ENCODE results near the gene COLEC12.
A peak's percentile ranks its signal among the peaks of the same experiment; 100 is the strongest.

The COLEC12 gene

GRCh38 chr18:363301-364085, 137.0 kb downstream of the COLEC12 start:
- no peak for TF ChIP-seq TCF4 (CRISPR knock-in tag; IDR thresholded peaks at IDR 0.05; ENCODE audit: borderline replicate concordance)
- no peak for TF ChIP-seq POU6F1 (CRISPR knock-in tag; IDR thresholded peaks at IDR 0.05; ENCODE audit: borderline replicate concordance, low read depth)
- no peak for TF ChIP-seq ZNF8 (CRISPR knock-in tag; IDR thresholded peaks at IDR 0.05)
- no peak for TF ChIP-seq ESRRG (CRISPR knock-in tag; IDR thresholded peaks at IDR 0.05)
- no peak for TF ChIP-seq CSRNP3 (CRISPR knock-in tag; IDR thresholded peaks at IDR 0.05)
- TF ChIP-seq SNAI2 (CRISPR knock-in tag; IDR thresholded peaks at IDR 0.05), result no peak
- TF ChIP-seq TSHZ2 (CRISPR knock-in tag; IDR thresholded peaks at IDR 0.05), result no peak
- TF ChIP-seq TOX (CRISPR knock-in tag; IDR thresholded peaks at IDR 0.05; ENCODE audit: borderline replicate concordance), result no peak
- TF ChIP-seq ISL1 (CRISPR knock-in tag; IDR thresholded peaks at IDR 0.05), result no peak
- no peak for TF ChIP-seq ARNTL (CRISPR knock-in tag; IDR thresholded peaks at IDR 0.05; ENCODE audit: borderline replicate concordance, low read depth)
- no peak for TF ChIP-seq PPARA (CRISPR knock-in tag; IDR thresholded peaks at IDR 0.05; ENCODE audit: borderline replicate concordance)
- TF ChIP-seq CREB5 (CRISPR knock-in tag; IDR thresholded peaks at IDR 0.05; ENCODE audit: low read depth), result no peak
- no peak for TF ChIP-seq ZC3H10 (CRISPR knock-in tag; IDR thresholded peaks at IDR 0.05)
- TF ChIP-seq BACH2 (CRISPR knock-in tag; IDR thresholded peaks at IDR 0.05; ENCODE audit: borderline replicate concordance), result no peak
- no peak for ATAC-seq

GRCh38 chr18:362311-363290, 137.9 kb downstream of the COLEC12 start:
- TF ChIP-seq ZFP30 (CRISPR knock-in tag; IDR thresholded peaks at IDR 0.05) (no peak), ZC3H10 (CRISPR knock-in tag; IDR thresholded peaks at IDR 0.05) (no peak), ARNTL (CRISPR knock-in tag; IDR thresholded peaks at IDR 0.05; ENCODE audit: borderline replicate concordance, low read depth) (no peak)
- ATAC-seq, result peak; percentile 3

- peak; percentile 96 for ATAC-seq
- peak; percentile 75; the same call in 1 of the 2 replicates for TF ChIP-seq ZNF8 (CRISPR knock-in tag; IDR thresholded peaks at IDR 0.05)
- TF ChIP-seq ZFP3 (CRISPR knock-in tag; IDR thresholded peaks at IDR 0.05), result peak; percentile 59; the same call in 1 of the 2 replicates
- TF ChIP-seq ISL1 (CRISPR knock-in tag; IDR thresholded peaks at IDR 0.05), result no peak
- TF ChIP-seq TOX (CRISPR knock-in tag; IDR thresholded peaks at IDR 0.05; ENCODE audit: borderline replicate concordance), result no peak
- TF ChIP-seq TCF4 (CRISPR knock-in tag; IDR thresholded peaks at IDR 0.05; ENCODE audit: borderline replicate concordance), result peak; percentile 75
- TF ChIP-seq ZNF70 (CRISPR knock-in tag; IDR thresholded peaks at IDR 0.05), result no peak
- TF ChIP-seq CSRNP3 (CRISPR knock-in tag; IDR thresholded peaks at IDR 0.05), result no peak
- TF ChIP-seq GLIS3 (CRISPR knock-in tag; IDR thresholded peaks at IDR 0.05), result no peak
- TF ChIP-seq OSR1 (CRISPR knock-in tag; IDR thresholded peaks at IDR 0.05), result no peak
- no peak for TF ChIP-seq ZNF565 (CRISPR knock-in tag; conservative IDR thresholded peaks at IDR 0.05; ENCODE audit: low read depth)
These were observed 138.6 kb downstream of the COLEC12 start for GRCh38 chr18:361941-362310.

All from SK-N-SH treated with all-trans-retinoic acid at 6 μM for 48 hours (cell line).